KMS-11 (cell line): ENCODE data around the gene FAM170B.

Experiments
- H2AFZ ChIP-seq: fragments of 200-600 bp; sonication (generic); 2 replicates; pipeline ENCODE4 v1.6.1; 2016; ENCODE audit warnings: antibody characterized with exemption, mixed run types, low read depth
- H3K27ac ChIP-seq: fragments of 200-600 bp; sonication (generic); 2 replicates; pipeline ENCODE4 v1.6.1; 2016; ENCODE audit warnings: mild to moderate bottlenecking, mixed run types
- H3K27me3 ChIP-seq: fragments of 200-600 bp; sonication (generic); 2 replicates; pipeline ENCODE4 v1.6.1; 2017; ENCODE audit warnings: mild to moderate bottlenecking, low read depth, mixed run types, moderate library complexity; ENCODE audit not compliant: insufficient read depth
- H3K36me3 ChIP-seq: fragments of 200-600 bp; sonication (generic); 2 replicates; pipeline ENCODE4 v1.6.1; 2017; ENCODE audit warnings: mild to moderate bottlenecking, mixed run types; ENCODE audit not compliant: insufficient read depth
- H3K4me1 ChIP-seq: fragments of 200-600 bp; sonication (generic); 2 replicates; pipeline ENCODE4 v1.6.1; 2016; ENCODE audit warnings: mild to moderate bottlenecking, low read depth, mixed run types; ENCODE audit not compliant: poor library complexity, severe bottlenecking
- H3K4me2 ChIP-seq: fragments of 200-600 bp; sonication (generic); 2 replicates; pipeline ENCODE4 v1.7.0; 2016; ENCODE audit warnings: mild to moderate bottlenecking, mixed run types
- H3K4me3 ChIP-seq: fragments of 200-600 bp; sonication (generic); IDR thresholded peaks from 2 replicates; pipeline ENCODE4 v1.6.1; 2017; ENCODE audit warnings: low read depth, low read length, mixed read lengths; ENCODE audit not compliant: insufficient read depth
- H3K79me2 ChIP-seq: fragments of 200-600 bp; sonication (generic); 2 replicates; pipeline ENCODE4 v1.6.1; 2016; ENCODE audit warnings: low read depth, mixed run types; ENCODE audit not compliant: insufficient read depth
- H3K9ac ChIP-seq: fragments of 200-600 bp; sonication (generic); 2 replicates; pipeline ENCODE4 v1.6.1; 2016; ENCODE audit warnings: mild to moderate bottlenecking, mixed run types
- H4K20me1 ChIP-seq: fragments of 200-600 bp; sonication (generic); 2 replicates; pipeline ENCODE4 v1.6.1; 2016; ENCODE audit warnings: mild to moderate bottlenecking, mixed run types; ENCODE audit not compliant: insufficient read depth
- TF ChIP-seq, protein P1 (sequence below): fragments of 200-600 bp; sonication (generic); conservative IDR thresholded peaks from 2 replicates; pipeline ENCODE4 v1.6.1; 2017; ENCODE audit warnings: low read depth, mild to moderate bottlenecking, antibody characterized with exemption, low read length, moderate library complexity, mixed read lengths

Gene FAM170B

DNA sequence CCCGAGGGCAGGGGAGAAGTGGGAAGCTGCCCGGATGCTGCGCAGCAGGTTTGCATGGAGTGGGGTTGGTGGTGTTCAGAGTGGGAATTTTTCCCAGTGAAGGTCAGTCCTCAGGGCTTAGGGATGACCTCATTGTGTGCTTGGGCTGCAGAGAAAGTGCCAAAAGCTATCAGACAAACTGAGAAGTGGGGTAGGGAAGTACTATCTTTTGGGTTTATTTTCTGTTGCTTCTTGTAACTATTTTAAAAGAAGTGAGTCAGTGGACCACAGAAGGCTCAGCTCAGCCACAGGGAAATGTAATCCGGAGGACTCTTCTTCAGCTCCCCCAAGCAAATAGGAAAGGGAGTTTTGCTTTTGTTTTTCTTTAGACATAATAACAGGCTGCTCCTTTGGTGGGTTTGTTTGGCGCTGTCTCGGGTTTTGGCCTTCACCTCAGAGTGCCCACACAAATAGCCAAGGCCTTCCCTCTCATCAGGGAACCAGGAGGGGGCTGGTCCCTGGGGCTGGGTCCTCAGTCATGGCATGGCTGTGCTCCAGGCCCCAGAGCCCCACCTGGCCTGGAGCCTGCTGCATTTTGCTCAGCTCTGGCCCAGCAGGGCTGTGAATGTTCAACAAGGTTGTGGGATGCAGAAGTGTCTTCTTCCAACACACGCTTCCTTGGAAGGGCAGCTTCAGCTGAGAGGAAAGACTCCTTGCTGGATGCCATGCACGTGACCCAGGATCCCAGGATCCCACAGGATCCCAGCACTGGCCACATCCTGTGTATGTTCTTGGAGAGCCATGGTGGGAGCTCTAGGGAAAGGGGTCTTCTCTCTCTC lies 5.4 kb upstream of the FAM170B start:
- Histone ChIP-seq H2AFZ (no peak overlapping the region), H3K27me3 (no peaks in the 10 kb centered on the region), H3K4me1 (no peaks in the 10 kb centered on the region), H3K4me3 (no peak overlapping the region), H3K36me3 (no peaks in the 10 kb centered on the region), H4K20me1 (no peaks in the 10 kb centered on the region), H3K27ac (no peak overlapping the region), H3K4me2 (no peak overlapping the region), H3K9ac (no peak overlapping the region), H3K79me2 (no peaks in the 10 kb centered on the region)
- TF ChIP-seq, protein P1, sequence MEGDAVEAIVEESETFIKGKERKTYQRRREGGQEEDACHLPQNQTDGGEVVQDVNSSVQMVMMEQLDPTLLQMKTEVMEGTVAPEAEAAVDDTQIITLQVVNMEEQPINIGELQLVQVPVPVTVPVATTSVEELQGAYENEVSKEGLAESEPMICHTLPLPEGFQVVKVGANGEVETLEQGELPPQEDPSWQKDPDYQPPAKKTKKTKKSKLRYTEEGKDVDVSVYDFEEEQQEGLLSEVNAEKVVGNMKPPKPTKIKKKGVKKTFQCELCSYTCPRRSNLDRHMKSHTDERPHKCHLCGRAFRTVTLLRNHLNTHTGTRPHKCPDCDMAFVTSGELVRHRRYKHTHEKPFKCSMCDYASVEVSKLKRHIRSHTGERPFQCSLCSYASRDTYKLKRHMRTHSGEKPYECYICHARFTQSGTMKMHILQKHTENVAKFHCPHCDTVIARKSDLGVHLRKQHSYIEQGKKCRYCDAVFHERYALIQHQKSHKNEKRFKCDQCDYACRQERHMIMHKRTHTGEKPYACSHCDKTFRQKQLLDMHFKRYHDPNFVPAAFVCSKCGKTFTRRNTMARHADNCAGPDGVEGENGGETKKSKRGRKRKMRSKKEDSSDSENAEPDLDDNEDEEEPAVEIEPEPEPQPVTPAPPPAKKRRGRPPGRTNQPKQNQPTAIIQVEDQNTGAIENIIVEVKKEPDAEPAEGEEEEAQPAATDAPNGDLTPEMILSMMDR, result no peak

DNA sequence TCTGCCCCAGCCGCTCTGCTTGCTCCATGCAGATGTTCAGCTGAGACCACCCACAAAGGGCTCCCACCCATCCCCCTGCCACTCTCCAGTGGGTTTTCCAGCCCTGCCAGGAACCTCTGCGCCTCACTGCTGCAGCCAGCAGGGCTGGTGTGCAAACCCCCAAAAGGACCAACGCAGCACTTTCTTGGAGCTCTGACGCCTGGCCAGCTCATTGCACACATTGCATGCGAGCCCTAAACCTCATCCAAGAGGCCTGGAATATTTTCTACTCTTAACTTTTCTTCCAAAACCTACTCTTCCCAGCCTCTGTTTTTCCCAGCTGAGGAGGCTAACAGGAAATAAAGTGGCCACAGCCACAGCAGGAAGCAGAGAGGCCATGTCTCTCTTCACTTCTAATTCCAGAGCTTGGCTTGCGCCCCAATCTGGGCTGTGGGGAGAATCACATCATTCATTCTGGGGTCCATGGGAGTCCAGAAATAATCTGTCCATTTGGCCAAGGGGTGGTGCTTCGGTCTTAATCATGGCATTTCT lies 4.6 kb upstream of the FAM170B start:
- Histone ChIP-seq H3K36me3 (no peaks in the 10 kb centered on the region), H3K4me1 (no peaks in the 10 kb centered on the region), H3K4me2 (no peak overlapping the region), H3K27me3 (no peaks in the 10 kb centered on the region), H3K27ac (no peak overlapping the region), H4K20me1 (no peaks in the 10 kb centered on the region), H3K79me2 (no peaks in the 10 kb centered on the region), H2AFZ (no peak overlapping the region), H3K9ac (no peak overlapping the region), H3K4me3 (no peak overlapping the region)
- TF ChIP-seq, protein P1, result no peak

DNA sequence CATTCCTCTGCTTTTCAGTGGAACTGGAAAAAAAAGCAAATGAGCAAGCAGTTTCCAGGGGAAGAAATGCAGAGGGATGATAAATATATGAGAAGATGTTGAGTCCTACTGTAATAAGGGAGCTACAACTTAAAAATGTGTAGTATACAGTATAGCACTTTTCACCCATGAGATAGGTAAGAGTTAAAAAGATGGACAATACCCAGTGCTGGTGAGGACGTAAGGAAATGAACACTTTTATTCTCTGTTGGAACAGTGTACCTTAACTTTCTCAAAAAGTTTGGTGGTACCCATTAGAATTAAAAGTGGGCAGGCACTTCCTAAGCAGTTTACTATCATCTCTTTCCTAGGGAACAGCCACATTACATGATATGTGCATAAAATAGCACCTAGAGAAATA lies 2.7 kb upstream of the FAM170B start:
- Histone ChIP-seq H3K4me2 (no peak overlapping the region), H3K4me3 (no peak overlapping the region)
- TF ChIP-seq, protein P1, result no peak

DNA sequence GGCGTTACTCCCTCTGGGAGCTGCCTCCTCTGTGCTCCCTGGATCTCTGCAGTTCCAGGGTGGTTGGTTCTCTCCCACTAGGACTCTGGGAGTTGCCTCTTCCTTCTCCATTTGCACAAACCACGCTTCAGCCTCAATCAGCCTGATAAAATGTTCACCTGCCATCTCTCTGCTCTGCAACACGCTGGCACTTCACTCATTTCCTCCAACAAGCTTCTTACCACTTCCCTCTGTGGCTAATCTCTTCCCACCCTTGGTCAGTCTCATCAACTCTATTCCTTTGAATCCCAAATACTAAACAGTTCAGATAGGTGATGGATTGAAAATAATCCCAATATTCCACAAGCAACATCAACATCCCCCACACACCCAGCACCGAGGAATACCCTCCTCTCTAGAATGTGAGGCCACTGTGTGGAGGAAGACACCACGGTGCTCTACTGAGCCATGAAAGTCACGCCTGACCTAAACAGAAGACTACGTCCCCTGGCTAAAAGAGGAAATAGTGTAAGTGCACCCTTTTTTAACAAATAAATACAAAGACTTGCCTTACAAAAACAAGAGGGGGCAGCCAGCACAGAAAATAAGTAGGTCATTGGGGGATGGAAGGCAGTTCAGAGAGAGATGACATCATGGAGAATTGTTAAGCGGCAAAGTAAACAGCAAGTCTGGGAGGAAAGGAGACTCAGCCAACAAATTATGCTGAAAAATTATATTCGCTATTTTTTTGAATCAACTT lies 1.9 kb upstream of the FAM170B start:
- H3K79me2 ChIP-seq, result no peaks in the 10 kb centered on the region
- H3K27ac ChIP-seq, result no peak overlapping the region
- no peaks in the 10 kb centered on the region for H3K27me3 ChIP-seq
- H3K4me2 ChIP-seq, result no peak overlapping the region
- no peaks in the 10 kb centered on the region for H3K36me3 ChIP-seq
- H3K4me3 ChIP-seq, result no peak overlapping the region
- no peak overlapping the region for H2AFZ ChIP-seq
- no peaks in the 10 kb centered on the region for H4K20me1 ChIP-seq
- no peak overlapping the region for H3K9ac ChIP-seq
- H3K4me1 ChIP-seq, result no peaks in the 10 kb centered on the region
- TF ChIP-seq, protein P1, result no peak

More for the DNA sequence above, 2.7 kb upstream of the FAM170B start:
- no peak overlapping the region for H3K27ac ChIP-seq
- H3K36me3 ChIP-seq, result no peaks in the 10 kb centered on the region
- no peaks in the 10 kb centered on the region for H4K20me1 ChIP-seq
- H3K9ac ChIP-seq, result no peak overlapping the region
- H3K4me1 ChIP-seq, result no peaks in the 10 kb centered on the region
- H2AFZ ChIP-seq, result no peak overlapping the region
- no peaks in the 10 kb centered on the region for H3K79me2 ChIP-seq
- no peaks in the 10 kb centered on the region for H3K27me3 ChIP-seq
